CD4-positive, alpha-beta T cell treated with Interleukin-17A for 4 hours (primary cell): ENCODE results near the gene LSAMP.
"Not testable (repeated sequence)": the region's sequence is repeated elsewhere in the genome, so short reads cannot be mapped to it uniquely, and the experiment has no call there.

Experiments
- DNase-seq: peaks from one replicate; pipeline ENCODE4 v3.0.0-alpha.2; 2020; ENCODE audit warnings: mixed read lengths

The LSAMP gene

DNA sequence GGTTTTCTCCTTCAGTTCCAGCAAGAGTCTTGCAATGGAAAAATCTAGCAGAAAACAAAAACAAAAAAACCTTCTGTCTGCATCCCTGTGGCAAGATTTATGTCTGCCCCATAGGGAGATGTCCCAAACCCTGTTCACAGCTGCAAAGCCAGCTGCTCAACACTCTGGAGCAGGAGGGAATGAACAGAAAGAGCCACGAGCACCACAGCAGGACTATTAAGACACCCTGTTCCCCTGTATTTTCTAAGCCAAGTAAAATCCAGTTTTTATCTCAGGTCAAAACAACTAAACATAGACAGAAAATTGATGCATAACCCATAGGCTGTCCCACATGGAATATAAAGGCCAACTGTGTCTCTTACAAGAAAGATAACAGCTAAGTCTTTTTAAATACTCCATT lies 357.9 kb downstream of the LSAMP start:
- DNase-seq, result no peak

- no peak for DNase-seq
Observed at GRCh38 chr3:116084999-116085791, 360.1 kb downstream of the LSAMP start.

DNA sequence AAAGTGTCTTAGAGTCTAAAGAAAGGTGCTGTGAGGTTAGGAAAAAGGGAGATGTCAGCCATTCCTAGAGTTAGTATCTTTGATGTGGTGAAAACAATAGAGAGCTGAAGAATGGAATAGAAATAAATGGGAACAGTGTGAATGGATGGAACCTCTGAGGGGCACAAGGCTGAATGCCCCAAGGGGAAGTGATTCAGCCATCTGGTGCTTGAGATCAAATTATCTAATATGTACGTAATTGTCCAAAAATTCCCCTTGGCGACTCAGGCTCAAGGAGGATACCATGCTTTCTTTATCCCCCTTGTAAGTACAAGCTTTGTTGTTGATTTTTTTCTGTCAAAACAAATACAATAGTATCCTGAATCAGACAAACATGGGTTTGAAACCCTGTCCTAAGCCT lies 361.6 kb downstream of the LSAMP start:
- DNase-seq, result no peak

DNA sequence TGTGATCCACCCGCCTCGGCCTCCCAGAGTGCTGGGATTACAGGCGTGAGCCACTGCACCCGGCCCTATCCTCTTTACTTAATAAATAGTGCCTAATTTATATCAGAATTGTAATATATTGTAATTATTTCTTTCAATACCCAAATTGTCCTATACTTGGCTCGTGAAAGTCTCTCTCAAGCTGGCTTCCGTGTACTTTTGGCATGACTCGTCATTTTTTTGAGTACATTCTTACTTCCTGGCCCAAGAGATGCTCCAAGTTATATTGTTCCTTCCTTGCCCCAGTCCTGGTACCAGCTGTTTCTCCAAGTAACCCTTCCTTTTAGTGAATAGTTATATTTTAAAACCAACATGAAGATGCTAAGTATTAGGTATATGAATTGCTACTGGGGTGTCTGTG lies 366.7 kb downstream of the LSAMP start:
- no peak for DNase-seq

DNA sequence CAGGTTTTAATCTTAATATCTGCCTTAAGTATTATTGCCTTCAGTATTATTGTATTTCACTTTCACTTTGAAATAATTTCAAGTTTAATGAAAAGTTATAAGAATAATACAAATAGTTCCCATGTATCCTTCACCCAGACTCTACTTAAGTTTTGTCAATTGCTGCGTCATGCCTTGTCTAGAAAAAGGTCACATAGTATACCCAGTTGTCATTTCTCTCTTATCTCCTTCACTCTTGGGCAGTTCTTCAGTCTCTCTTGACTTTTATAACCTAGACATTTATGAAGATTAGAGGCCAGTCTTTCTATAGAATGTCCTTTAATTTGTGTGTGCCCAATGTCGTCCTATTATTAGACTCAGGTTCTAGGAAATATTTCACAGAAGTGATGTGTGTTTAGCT lies 367.7 kb downstream of the LSAMP start:
- no peak for DNase-seq

GRCh38 chr3:116077059-116077458 lies 368.2 kb downstream of the LSAMP start:
- DNase-seq, result no peak

- DNase-seq, result not testable (repeated sequence)
Observed at GRCh38 chr3:116070516-116071278, 374.6 kb downstream of the LSAMP start.

DNA sequence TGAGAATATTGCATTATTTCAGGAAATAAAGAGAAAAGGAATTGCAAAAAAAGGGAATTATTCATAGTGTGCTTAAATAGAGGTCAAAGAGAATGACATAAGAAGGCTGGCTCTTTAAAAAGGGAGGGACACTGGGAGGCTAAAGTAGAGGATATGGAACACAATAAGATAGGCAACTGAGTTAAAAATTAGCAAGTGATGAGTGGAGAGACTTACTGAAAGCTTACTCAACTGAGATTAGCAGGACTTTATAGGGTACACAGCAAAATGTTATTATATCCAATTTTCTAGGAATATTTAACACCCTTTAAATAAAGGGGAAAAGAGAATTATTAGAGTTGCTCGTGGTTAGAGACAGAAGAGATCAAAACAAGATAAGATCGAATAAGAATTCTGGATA lies 375.2 kb downstream of the LSAMP start:
- no peak for DNase-seq

- DNase-seq, result no peak
Observed at GRCh38 chr3:116069024-116069423, 376.3 kb downstream of the LSAMP start.

DNA sequence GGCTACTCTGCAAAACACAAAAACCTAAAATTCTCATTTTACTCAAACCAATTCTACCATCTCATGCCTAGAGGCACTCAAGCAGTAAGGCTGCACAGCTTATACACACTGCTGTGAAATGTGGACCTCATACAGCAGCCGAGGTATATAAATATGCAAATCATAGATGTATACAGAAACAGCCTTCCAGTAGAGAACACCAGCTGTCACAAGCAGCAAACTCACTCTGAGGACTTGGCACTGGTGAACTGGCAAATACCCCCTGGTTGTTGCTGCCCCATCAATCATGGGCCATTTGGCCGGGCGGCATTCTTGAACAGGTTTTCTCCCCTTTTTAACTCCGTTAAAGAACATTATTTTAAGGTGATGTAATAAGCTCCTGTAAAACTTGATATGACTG lies 378.0 kb downstream of the LSAMP start:
- no peak for DNase-seq

- no peak for DNase-seq
Observed at GRCh38 chr3:116065501-116065900, 379.8 kb downstream of the LSAMP start.

- DNase-seq, result no peak
Observed at GRCh38 chr3:116064646-116065045, 380.6 kb downstream of the LSAMP start.

DNA sequence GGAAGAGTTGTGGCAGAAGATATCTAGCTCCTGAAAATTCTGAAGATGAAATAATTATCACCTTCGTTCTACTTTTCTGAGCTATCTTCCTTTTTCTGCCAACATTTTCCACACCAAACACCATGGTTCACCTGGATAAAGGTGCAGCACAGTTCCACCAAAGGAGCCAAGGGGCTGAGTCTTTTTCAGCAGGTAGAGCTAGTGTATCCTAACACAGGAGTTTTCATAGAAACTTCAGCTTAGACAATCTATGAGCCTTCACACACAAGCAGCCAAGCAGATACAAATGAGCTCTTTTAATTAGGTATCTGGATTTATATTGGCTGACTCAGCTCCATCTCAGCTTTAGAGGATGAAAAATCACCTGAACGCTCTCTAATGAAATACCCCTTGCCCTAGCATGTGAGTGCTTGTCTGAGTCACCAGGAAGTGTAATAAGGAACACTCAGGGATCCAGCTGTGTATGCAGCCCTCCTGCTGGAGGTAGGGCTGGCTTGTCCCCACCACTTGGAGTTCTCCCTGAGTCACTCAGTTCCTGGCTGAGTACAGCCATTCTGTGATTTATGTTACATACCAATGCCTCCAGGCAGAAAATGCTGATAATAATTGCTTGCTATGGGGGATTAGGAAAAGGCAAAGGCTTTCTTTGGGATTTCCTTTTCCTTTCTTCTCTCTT lies 385.7 kb downstream of the LSAMP start:
- DNase-seq, result no peak

- no peak for DNase-seq
Observed at GRCh38 chr3:116058844-116059243, 386.4 kb downstream of the LSAMP start.

- DNase-seq, result no peak
Observed at GRCh38 chr3:116057400-116058006, 387.8 kb downstream of the LSAMP start.

DNA sequence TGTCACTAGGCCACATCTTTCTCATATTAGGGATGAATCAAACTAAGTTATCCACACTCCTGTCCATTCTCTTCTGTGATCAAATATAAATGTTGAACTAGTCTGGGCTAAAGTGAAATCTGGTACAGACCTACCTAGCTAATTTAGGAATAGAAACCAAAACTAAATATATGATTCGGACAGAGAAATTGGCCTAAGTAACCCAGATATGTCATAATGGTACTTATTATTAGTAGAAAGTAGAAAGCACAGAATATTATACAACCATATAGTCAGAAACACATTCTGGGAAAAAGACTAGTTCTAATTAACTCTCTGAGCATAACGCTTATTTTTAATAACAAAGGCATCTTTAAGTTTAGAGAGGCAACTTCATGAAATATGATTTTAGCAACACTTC lies 389.0 kb downstream of the LSAMP start:
- DNase-seq, result no peak

- no peak for DNase-seq
Observed at GRCh38 chr3:116053017-116053416, 392.3 kb downstream of the LSAMP start.

DNA sequence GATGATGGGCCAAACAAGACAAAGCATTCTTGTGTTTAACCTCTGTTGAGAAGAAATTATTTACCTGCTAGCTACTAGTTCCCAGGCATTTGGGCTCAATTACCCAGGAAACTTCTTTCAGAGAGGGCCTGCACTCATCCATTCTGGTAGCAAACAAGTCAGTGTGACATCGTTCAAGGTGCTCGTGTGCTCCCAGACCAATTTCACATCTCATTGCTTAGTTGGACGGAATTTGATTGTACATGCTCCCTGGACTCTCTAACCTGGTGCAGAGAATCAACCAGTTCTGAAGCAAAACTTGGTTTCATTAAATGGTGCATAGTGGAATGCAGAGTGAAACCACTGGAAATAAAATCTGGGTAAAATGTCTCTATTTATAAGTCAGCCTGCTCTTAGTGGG lies 392.7 kb downstream of the LSAMP start:
- DNase-seq, result no peak

- DNase-seq, result no peak
Observed at GRCh38 chr3:116051586-116051985, 393.7 kb downstream of the LSAMP start.

DNA sequence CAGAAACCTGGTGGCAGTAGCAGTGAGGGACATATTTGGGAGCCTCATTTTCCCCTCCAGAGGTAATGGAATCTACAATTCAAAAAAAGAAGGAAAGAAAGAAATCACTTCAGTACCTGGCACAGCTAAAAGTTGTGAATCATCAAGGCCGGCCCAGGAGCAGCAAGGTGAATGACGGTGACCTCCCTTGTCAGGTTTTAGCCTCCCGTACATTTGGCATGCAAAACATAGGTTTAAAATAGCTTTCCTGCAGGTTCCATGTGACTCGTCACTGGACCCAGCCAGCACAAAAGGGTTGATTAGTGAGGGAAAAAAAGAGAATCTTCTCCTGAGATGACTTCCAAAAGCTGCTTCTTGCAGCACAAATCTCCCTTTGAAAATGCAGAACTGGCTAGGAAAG lies 394.2 kb downstream of the LSAMP start:
- no peak for DNase-seq

DNA sequence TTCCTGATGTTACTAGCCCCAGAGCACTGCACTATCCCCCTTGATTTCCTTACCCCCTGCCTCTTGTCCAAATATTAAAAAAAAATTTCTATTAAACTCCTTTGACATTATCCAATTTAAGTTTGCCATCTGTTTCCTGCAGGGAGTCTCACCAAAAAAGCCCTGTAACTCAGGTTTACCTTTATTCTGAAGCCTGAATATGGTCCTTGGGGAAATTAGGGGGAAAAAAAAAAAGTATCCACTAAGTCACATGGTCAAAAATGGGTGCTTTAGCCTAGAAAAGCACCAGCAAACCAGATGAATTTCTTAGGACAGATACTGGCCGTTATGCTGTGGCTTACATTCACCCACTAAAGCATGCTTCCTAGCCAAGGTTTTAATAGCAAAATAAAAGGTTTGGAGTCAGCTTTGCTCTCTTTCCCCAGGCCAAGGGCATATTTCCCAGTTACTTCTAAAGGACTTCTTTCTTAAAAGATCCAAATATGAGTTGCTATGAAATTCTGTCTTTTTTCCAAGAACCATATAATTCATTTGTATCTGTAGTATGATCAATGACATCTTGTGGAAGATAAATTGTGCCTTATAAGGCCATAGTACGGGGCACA lies 394.9 kb downstream of the LSAMP start:
- DNase-seq, result no peak

DNA sequence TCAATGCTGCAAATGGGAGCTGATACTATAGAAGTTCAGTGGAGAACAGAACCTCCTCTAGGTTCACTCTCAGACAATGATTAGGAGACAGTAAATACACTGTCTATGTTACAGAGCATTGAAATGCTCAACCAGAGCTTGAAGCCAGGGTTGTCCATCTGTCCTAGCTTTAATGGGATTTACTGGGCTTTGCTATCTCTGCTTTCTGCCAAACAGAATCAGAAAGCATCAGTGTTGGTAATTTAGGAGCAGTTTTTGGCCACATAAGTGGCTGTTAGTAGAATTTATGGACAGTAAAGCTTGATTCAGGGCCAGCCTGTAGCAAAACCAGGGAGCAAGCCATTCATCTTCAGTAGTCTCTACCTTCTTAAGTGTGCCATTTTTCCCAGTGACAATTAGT lies 396.3 kb downstream of the LSAMP start:
- DNase-seq, result no peak

- DNase-seq, result no peak
Observed at GRCh38 chr3:116046350-116046749, 398.9 kb downstream of the LSAMP start.
